HG02610 (cell line): ENCODE measurements around the gene TACC2.
"Not testable (repeated sequence)": the region's sequence is repeated elsewhere in the genome, so short reads cannot be mapped to it uniquely, and the experiment has no call there.

Source experiments
- ATAC-seq: cut with Tn5 transposase; IDR thresholded peaks from one replicate; pipeline ENCODE4 v1.9.1; 2021; ENCODE audit warnings: mild to moderate bottlenecking, moderate library complexity; ENCODE audit not compliant: unreplicated experiment

Gene TACC2

GRCh38 chr10:121988361-121989324, at the start of gene TACC2:
TACC2 (plus strand) TSS chr10:121989163; CDS start chr10:122021982, 32,819 bp downstream.
- no peak for ATAC-seq

GRCh38 chr10:121941532-121941931, 47.4 kb upstream of the TACC2 start:
- ATAC-seq, result no peak

GRCh38 chr10:121942749-121943416, 46.1 kb upstream of the TACC2 start:
- ATAC-seq, result no peak

- ATAC-seq, result no peak
Observed at GRCh38 chr10:121947343-121948330, 41.3 kb upstream of the TACC2 start.

GRCh38 chr10:121949049-121949448, 39.9 kb upstream of the TACC2 start:
- ATAC-seq, result no peak

- ATAC-seq, result no peak
Observed at GRCh38 chr10:121949451-121949850, 39.5 kb upstream of the TACC2 start.

- no peak for ATAC-seq
Observed at GRCh38 chr10:121952226-121952625, 36.7 kb upstream of the TACC2 start.

- ATAC-seq, result no peak
Observed at GRCh38 chr10:121956111-121957061, 32.6 kb upstream of the TACC2 start.

- ATAC-seq, result no peak
Observed at GRCh38 chr10:121959671-121960070, 29.3 kb upstream of the TACC2 start.

- no peak for ATAC-seq
Observed at GRCh38 chr10:121961456-121961855, 27.5 kb upstream of the TACC2 start.

- no peak for ATAC-seq
Observed at GRCh38 chr10:121965996-121966395, 23.0 kb upstream of the TACC2 start.

GRCh38 chr10:121969086-121969485, 19.9 kb upstream of the TACC2 start:
- not testable (repeated sequence) for ATAC-seq

- ATAC-seq, result no peak
Observed at GRCh38 chr10:121974019-121974534, 14.9 kb upstream of the TACC2 start.

- peak; percentile 85 for ATAC-seq
Observed at GRCh38 chr10:121974535-121975294, 14.2 kb upstream of the TACC2 start, which contains the start of gene NSMCE4A. NSMCE4A (minus strand) TSS chr10:121975217; CDS start chr10:121975165, 52 bp downstream.

- no peak for ATAC-seq
Observed at GRCh38 chr10:121975295-121976086, 13.5 kb upstream of the TACC2 start.

GRCh38 chr10:121976607-121977006, 12.4 kb upstream of the TACC2 start:
- no peak for ATAC-seq

GRCh38 chr10:121978511-121978910, 10.5 kb upstream of the TACC2 start:
- no peak for ATAC-seq

- ATAC-seq, result no peak
Observed at GRCh38 chr10:121981346-121981745, 7.6 kb upstream of the TACC2 start.
